HG03432 (cell line): Measurements from ENCODE around the gene ARHGAP30.
"Not testable (repeated sequence)": the region's sequence is repeated elsewhere in the genome, so short reads cannot be mapped to it uniquely, and the experiment has no call there.

Experiments used
- ATAC-seq: cut with Tn5 transposase; IDR thresholded peaks from one replicate; pipeline ENCODE4 v1.9.1; 2021; ENCODE audit warnings: mild to moderate bottlenecking, moderate library complexity; ENCODE audit not compliant: unreplicated experiment

The ARHGAP30 gene

DNA sequence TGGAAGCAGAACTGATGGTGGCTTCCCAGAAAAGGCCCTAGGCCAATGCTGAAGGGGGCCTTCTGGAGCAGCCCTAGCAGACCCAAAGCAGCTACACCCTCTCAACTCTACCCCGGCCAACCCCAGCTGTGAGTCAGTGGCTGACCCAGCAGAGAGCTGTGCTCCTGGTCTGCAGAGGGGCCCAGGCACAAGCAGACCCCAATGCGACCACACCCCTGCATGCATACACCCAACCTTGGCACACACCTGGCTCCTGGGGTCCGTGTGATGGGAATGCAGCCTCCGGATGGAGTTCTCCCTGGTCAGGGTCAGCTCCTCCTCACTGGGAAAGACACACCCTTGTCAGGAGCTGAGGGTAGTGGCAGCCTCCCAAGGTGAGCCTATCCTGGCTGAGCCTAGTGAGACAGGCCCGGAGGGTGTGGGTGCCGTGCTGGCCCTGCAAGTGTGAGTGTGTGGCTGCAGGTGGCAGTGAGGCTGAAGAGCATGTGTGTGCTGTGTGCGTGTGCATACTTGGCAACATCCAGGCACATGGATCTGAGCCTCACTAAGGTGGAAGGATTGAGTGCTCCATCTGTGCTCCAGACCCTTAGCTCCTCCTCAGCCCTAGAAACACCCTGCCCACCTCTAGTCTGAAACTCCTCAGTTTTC, 3.9 kb upstream of the ARHGAP30 start:
- no peak for ATAC-seq

DNA sequence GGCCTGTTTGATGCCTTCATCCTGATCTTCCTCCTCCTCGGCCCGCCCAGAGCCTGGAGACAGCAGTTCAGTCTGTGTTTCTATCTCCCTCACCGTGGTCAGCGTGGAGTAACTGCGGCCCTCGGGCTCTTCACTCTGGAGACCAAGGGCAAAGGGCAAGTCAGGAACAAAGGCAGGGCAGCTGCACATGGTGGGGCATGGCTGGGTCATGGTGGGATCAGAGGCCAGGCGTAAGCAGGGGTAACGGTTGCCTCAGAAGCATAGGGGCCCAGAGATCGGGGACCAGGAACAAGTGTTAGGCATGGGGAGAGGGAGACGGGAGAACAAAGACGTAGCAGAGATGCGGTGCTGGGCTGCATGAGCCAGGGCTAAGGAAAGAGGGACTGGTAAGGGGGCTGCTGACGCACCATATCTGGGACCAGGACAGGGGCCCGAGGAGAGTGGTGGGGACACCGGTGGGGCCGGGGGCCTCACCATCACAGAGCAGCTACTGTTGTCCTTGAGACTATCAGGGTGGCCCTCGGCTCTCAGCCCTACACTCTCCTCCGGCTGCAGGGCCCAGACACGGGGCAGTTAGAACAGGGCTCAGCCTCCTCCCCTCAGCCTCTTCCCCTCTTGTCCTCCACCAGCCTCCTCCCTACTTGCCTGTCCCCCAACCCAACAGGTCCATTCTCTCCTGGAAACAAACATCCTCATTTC, 3.2 kb upstream of the ARHGAP30 start:
- ATAC-seq: no peak

DNA sequence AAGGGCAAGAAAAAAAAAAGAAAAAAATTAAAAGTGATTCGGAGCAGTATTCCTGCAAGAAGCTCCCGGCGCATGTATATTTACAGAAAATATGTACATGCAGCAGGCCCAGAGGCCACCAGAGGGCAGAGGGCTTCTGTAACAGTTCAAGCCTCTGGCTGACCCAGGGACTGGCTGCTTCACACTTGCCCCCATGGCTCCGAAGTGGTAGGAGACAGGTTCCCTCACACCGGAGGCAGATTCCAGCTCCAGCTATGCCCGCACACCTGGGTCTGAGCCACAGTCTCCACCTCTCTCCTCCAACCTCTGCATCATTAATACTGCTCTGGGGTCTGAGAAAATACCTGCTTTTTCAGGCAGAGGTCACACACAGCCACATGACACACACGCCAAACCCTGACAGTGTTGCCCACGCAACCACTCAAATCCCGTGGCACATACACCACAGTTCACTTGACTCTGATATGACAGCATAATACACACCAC, 2.2 kb upstream of the ARHGAP30 start:
- ATAC-seq: no peak

DNA sequence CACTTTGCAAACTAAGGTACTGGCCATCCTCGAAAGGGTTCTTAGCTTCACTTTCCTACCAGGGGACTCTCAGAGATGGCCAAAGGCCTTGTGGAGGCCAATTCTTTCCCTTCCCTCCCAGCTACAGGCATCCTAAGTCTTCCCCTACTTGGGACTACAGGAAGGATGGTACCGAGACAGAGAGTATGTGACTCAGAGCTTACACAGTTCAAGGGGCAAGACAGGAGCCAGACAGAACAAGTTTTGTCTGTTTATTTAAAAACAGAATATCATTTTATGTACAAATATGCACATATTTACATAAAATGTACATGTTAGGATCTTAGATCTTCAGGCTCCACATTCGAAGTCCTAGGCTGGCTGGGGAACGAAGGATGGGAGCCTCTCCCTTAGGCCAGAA, 1.1 kb upstream of the ARHGAP30 start:
- ATAC-seq: no peak

DNA sequence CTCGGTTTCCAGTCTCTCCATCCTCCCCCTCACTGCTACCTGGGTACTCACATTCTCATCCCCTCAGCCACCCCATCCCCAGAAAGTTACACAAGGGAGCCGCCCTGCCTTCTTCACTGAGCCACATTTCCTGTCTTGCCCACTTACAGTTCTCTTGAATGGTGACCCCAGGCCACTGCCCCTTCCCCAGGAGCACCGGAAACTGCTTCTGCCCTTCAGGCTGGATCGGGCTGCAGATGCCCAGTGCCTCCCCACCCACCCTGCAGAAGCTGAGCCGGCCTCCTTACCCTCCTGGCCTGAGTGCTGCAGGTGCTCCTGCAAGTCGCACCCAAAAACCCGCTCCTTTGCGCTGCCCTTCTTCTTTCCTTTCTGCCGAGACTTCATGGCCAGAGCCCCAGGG, 450 bp downstream of the ARHGAP30 start:
- peak; percentile 1 for ATAC-seq

DNA sequence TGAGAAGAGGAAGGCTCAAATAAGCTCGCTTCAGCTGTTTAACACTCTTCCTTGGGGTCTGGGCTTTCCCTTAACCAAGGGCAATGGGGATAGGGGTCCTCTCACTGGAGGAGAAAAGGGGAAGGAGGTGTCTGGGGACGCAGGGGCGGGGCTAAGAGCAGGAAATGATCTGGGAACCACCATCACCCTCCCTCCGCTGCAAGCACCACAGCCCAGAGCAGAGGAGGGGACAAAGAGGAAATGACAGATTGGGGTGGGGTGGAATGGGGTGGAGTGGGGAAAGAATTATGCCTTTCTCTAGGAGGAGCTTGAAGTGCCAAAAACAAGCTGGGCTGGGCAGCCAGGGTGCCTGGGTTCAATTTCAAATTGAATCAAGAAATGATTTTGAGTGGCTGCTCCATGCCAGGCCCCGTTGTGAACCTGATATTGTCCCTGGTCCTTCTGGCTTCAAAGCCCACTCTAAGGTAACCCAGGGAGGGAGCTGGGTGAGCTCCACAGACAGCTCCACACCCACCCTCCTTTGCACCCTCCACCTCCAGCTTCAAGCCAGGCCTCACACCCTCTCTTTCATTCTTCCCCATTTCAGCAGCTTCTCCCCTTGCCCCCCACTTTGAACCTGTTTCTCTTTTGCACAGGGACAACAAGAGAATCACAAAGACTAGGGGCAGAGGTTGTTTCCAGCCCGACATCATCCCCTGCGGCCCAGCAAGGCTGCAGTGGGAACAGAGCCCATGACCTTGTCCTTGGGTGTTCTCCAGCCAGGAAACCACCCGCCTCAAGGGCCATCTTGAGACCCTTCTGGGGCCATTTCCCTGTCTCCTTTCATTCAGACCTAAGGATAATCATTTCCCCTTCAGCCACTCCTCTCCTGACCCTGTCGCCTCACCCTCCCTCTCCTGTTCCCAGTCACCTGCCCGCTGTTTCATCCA, 1.1 kb downstream of the ARHGAP30 start:
- ATAC-seq: peak; percentile 62

DNA sequence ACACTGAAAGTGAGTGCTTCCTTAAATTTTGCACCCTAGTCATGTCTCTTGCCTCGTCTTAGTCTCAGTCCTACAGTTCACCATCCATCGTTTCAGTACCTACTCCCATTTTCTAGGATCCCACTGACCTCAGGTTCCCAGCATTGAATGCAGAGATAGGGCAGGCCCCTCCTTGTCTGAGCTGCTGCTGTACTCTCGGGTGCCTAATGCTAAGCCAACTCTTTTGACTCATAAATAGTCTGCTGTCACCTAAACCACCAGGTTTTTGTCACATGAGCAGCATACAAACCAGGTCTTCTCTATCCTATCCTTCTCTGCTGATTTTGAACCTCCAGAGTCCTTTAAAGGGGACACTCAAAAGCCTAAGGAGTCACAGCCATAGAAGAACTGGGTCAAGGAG, 3.0 kb downstream of the ARHGAP30 start:
- ATAC-seq: no peak

DNA sequence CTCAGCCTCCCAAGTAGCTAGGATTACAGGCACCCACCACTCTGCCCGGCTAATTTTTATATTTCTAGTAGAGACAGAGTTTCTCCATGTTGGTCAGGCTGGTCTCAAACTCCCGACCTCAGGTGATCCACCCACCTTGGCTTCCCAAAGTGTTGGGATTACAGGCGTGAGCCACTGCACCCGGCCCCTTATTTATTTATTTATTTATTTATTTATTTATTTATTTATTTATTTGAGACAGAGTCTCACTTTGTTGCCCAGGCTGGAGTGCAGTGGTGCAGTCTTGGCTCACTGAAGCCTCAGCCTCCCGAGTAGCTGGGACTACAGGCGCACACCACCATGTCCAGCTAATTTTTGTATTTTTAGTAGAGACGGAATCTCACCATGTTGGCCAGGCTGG, 4.0 kb downstream of the ARHGAP30 start:
- ATAC-seq: not testable (repeated sequence)

DNA sequence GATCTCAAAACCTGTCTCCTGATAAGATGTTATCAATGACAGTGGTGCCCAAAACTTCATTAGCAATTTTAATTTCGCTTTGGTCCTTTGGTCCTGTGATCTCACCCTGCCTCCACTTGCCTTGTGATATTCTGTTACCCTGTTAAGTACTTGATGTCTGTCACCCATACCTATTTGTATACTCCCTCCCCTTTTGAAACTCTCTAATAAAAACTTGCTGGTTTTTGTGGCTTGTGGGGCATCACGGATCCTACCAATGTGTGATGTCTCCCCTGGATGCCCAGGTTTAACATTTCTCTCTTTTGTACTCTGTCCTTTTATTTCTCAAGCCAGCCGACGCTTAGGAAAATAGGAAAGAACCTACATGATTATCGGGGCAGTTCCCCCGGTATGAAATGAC, 5.8 kb downstream of the ARHGAP30 start:
- not testable (repeated sequence) for ATAC-seq

DNA sequence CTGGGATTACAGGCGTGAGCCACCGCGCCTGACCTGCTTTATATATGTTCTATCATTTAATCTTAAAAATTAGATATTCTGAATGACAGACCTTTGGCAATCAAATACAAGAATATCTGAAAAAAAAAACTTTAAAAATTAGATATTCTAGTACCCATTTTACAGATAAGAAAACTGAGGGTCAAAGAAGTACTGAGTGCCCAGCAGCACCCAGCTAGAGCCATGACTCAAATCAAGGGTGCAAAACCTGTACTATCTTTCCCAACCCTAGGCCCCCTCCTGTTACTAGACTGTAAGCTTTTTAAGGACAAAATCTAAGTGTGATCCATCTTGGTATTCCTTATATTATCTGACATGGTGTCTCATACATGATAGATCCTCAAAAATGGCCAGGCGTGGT, 8.3 kb downstream of the ARHGAP30 start:
- no peak for ATAC-seq

DNA sequence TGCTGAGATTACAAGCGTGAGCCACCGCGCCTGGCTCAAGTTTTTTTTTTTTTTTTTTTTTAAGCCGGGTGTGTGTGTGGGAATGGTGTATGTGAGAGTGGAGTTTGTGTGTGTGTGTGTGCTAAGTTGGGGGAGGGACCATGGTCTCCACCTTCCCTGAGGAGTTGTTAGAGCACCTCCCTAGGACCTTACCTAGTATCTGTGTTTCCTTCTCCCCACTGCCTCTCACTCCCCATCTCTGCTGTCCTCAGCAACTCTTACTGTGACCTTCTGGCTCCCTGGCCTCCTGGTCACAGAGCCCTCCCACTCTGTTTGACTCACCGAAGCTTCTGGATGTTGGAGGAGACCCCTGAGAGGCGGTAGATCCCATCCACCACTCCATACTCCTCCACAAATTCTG, 10.4 kb downstream of the ARHGAP30 start:
- no peak for ATAC-seq

DNA sequence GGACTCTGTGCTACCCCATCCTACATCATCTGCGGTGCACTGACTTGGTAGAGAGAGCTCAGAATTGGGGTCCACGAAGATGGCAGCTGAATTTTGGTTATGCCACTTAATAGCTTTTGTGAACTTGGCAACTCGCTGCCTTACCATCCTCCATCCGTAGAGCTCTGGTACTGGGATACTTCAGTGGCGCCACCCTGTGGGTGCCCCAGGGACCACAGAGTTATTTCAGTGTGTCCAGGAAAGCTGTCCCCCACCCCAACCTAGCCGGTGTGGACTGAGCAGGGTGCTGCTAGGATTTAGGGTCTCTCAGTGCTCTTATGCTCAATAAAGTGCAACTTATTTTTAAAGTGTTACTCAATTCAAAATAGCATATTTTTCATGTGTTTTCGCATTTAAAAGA, 14.9 kb downstream of the ARHGAP30 start:
- no peak for ATAC-seq

DNA sequence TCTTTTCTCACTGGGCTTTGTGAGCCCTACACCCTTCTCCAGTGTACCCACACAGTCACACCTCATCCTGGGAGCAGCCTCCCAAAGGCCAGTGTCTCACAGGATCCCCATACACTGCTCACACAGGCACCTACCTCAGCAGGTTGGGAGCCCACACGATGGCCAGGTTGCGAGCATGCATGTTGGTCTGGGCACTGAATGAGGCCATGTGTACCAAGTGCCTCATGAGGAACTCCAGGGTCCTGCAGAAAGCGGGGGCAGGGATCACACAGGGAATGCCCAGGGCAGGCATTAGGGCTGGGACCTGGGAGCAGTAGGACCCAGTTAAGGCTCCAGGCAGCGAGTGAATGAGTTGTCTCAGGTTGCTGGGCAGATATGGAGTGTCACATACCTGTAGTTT, 15.5 kb downstream of the ARHGAP30 start:
- ATAC-seq: no peak

DNA sequence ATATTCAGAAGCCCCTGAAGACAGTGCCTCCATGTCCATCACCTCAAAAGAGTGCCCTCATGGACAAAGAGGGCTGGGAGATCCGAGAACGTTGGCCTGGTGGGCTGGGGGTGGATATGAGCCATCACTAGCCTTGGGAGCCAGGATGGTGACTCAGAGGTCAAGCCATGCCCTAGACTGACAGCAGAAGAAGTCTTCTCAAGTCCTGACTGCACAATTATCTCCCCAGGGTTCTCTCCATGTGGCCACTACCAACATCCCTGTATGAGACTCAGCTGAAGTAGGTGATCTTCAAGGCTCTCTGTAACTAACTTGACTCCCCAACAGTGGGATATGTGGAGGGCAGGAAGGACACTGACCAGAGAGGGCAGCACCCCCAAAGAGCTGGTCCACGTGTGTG, 16.8 kb downstream of the ARHGAP30 start:
- no peak for ATAC-seq

DNA sequence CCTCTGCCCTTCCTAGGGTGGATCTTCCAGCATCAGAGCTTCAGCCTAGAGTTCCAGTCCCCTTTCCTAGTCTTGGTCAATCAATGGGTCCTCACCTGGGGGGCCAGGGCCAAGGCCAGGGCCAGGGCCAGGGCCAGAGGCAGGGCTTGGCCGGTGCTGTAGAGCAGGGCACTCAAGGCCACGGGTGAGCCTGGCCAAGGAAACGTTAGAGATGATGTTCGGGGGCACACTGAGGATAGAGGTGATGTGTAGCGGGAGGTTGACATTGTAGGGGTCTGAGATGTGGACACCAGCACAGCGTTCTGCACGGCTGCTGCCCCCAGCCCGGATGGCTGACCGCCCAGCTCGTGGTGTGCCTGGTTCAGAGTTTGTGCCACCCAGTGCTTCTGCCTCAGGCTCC, 18.5 kb downstream of the ARHGAP30 start:
- ATAC-seq: no peak

DNA sequence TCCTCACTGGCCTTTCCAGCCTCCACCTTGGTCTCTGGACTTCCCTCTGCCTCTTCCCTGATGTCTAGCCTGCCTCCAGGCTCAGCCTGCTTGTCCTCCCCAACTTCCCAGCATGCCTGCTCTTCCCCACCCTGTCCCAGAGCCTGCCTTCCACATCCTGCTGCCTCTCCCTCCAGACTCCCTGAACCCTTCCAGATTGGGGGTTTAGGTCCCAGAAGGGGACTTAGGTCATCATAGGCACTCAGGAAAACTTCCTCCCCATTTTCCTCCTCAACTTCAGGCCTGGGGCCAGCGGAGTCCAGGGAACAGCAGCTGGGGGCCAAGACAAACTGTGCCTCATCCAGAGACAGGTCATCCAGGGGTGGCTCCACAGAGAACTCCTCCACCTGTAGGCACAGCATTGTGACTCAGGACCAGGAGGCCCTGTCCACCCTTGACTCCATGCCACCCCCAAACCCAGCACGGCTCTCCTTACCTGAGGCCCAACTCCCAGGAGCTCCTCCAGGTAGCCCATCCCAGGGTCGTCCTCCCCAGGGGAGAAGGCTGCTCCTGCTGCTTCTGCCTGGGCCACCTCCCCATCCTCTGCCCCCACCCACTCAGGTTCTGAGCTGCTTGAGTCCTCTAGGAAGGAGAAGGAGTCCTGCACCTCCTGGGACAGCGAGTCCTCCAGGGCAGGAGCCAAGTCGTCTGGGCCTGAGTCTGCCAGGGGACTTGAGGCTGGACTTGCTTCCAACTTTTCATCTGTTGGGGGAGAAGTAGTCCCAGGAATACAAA, 20.6 kb downstream of the ARHGAP30 start:
- ATAC-seq: no peak

DNA sequence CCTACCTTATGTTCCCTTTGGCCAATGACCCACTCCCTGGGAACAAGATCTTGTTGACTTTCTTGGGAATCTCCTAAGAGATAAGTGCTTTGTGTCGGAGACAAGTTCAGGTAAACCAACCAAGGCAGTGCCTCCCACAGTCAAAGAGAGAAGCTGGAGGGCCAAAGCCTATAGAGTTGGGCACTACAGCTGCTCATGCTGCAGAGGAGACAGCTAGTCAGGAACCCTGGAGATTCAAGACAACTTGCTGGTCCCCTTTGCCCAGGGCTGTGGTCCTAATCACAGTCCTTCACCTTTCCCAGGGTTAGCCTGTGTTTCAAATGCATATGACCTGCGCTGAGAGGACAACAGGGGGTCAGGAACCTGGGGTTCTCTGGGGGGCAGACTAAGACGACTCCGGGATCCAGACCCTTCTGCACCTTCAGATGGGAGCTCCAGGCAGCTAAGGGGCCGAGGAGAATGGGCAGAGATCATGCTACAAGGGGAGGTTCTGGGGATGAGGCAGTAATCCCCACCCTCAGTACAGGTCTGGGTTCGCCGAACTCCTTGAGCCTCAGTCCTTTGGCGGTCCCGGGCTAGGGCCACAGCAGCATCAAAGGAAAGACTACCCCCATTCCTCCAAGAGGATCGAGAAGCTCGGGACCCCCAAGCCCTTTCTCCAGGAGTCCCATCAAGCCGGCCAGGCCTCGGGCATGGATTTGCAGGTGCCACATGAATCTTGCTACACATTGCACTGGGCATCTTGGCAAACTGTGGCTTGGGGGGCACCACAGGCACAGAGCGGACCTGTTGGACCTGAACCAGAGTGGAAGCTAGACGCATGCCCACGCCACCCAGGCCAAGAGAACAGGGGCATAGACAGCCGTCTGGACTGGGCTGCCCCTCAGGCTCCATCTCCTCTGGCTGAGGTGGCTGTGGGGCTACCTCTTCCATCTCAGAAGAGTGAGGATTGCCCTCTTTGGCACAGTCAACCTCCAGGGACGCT, 22.0 kb downstream of the ARHGAP30 start:
- no peak for ATAC-seq

DNA sequence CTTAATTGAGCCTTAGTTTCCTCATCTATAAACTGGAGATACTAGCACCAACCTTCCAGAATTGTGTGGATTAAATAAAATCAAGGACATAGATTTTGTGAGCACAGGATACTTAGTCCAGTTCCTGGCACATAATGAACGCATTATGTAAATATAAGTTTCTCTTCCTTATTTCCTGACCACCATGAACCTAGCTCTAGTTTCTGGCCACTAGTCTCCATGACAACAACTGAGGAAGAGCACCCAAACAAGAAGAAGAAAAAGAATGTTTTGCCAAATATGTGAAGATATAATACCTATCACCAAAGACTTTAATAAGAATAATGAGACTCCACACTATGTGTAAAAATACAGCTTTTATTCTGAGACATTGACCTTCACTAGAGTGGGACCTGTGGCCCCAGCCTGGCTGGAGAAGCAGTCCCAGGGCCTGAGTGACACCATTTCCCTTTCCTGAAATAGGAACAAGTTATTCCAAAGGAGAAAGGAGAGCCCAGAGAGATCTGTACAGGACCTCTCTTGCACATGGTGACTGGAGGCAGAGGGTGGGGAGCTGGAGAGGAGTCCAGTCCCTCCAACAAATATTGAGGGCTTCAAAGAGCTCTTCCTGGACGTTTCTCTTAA, 23.0 kb downstream of the ARHGAP30 start:
- ATAC-seq: peak; percentile 36
